Thyroid gland (tissue), 4 donors: Measurements from ENCODE around the gene IL22. TPM values are rescaled to one million over a fixed set of nuclear protein-coding genes. Genes with fewer than 3 reads are reported as not detected.
A peak's percentile ranks its signal among the peaks of the same experiment; 100 is the strongest.

Experiments
- DNase-seq, 2 donors: peaks; one replicate each; pipeline ENCODE4 v3.0.0-alpha.2; 2019
- H3K27ac ChIP-seq, 3 donors: fragments of 200-600 bp; sonication (generic); 1 replicate in 2 of 3; 2 replicates in 1 of 3; pipeline ENCODE4 v1.5.1; 2016 to 2019; ENCODE audit warnings: mild to moderate bottlenecking in 1 of 3, moderate library complexity in 1 of 3
- H3K27me3 ChIP-seq: fragments of 200-600 bp; sonication (generic); one replicate; pipeline ENCODE4 v1.5.1; 2019
- H3K36me3 ChIP-seq, 2 donors: fragments of 200-600 bp; sonication (generic); one replicate each; pipeline ENCODE4 v1.5.1; 2016 to 2019
- H3K4me1 ChIP-seq, 2 donors: fragments of 200-600 bp; sonication (generic); one replicate each; pipeline ENCODE4 v1.5.1; 2017 to 2019
- H3K4me3 ChIP-seq, 3 donors: fragments of 200-600 bp; sonication (generic); replicated peaks in 1 of 3; 1 replicate in 2 of 3; 2 replicates in 1 of 3; pipeline ENCODE4 v1.5.1; 2016; ENCODE audit warnings: mild to moderate bottlenecking in 1 of 3
- H3K9me3 ChIP-seq: fragments of 200-600 bp; sonication (generic); one replicate; pipeline ENCODE4 v1.5.1; 2017
- CTCF ChIP-seq, 6 experiments: fragments of 200-600 bp in 3 of 6; fragments of 450-650 bp in 3 of 6; sonication (generic) in 3 of 6; IDR thresholded peaks; one replicate each; pipeline ENCODE4 v1.5.1; 2016 to 2019; ENCODE audit warnings: antibody characterized with exemption in 6 of 6, mild to moderate bottlenecking in 2 of 6, inconsistent platforms in 1 of 6, moderate library complexity in 1 of 6
- POLR2A ChIP-seq, 2 donors: fragments of 450-650 bp; IDR thresholded peaks; one replicate each; pipeline ENCODE4 v1.6.1; 2017; ENCODE audit warnings: antibody characterized with exemption in 2 of 2, mild to moderate bottlenecking in 2 of 2, moderate library complexity in 1 of 2
- WGBS, 2 donors: methylation state at CpG; one replicate each; pipeline ENCODE4 v1.1.5; 2017; 5-methylcytosine and 5-hydroxymethylcytosine counted together
- intact Hi-C: fragments of 100-400 bp; cut with DNase I; formaldehyde crosslinking; loops from one replicate; pipeline ENCODE4 v1.15.1; 2023
- total RNA-seq, 4 donors: library from RNA; depleted of rRNA; stranded (reverse); fragments of >200 nt; gene quantifications; one replicate each; pipeline ENCODE4 v1.2.3, GENCODE V29; 2016

Gene IL22
- total RNA-seq, 4 donors from 2014 or later, result not detected

- Histone ChIP-seq H3K27ac (peak overlapping the region in 2 of 3 donors; percentile 17 to 39), H3K4me3 (no peak overlapping the region), H3K9me3 (no peaks in the 10 kb centered on the region), H3K27me3 (no peaks in the 10 kb centered on the region), H3K4me1 (peaks cover 13 to 18% of the 10 kb centered on the region in 2 donors), H3K36me3 (no peaks in the 10 kb centered on the region)
- no peak for DNase-seq
- no peak for TF ChIP-seq CTCF (IDR thresholded peaks at IDR 0.05)
- TF ChIP-seq POLR2A (IDR thresholded peaks at IDR 0.05), result no peak
- WGBS, 2 donors, result 66 to 70% methylated on average over 2 of the region's 2 CpGs
- intact Hi-C loops, result no loop called here
These were observed 11.5 kb upstream of the IL22 start for GRCh38 chr12:68264857-68265256.

DNA sequence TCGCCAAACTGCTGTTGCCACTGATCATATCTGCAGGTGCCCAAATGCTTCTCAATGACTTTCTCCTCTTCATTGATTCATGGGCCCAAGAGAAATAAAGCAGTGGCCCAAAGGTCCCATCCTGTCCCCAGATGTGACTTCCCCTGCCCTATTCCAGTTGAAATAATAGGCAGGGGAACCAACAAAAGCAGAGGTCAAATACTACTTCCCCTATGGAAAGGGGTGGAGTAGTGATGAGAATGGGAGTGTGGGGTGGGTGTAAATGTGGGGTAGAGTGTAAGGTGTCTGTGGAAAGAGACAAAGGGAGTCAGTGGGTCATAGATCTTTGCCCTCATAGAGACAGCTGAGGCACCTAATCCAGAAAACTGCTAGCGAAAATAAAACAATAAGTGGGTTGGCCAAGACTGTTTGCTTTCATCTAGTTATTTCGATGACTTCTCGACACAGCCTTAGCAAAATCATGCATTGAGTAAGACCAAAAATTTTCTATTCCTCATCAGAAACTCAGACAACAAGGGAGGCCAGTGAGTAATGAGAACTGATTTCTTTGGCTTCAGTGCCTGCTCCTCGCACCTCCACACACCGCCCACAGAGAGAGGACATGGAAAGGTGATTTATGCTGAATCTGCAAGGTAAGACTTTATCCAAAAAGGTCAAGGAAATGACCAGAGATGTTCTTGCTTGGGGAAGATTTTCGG is 10.9 kb upstream of the IL22 start:
- intact Hi-C loops, result no loop called here
- H3K27ac ChIP-seq, result peak overlapping the region in 1 of 3 donors; percentile 22
- no peak for DNase-seq
- peaks cover 13 to 18% of the 10 kb centered on the region in 2 donors for H3K4me1 ChIP-seq
- TF ChIP-seq CTCF (IDR thresholded peaks at IDR 0.05) (no peak), POLR2A (IDR thresholded peaks at IDR 0.05) (no peak)
- H3K36me3 ChIP-seq, result no peaks in the 10 kb centered on the region
- 79 to 82% methylated on average over 7 of the region's 7 CpGs for WGBS, 2 donors
- H3K9me3 ChIP-seq, result no peaks in the 10 kb centered on the region
- H3K27me3 ChIP-seq, result no peaks in the 10 kb centered on the region
- no peak overlapping the region for H3K4me3 ChIP-seq

DNA sequence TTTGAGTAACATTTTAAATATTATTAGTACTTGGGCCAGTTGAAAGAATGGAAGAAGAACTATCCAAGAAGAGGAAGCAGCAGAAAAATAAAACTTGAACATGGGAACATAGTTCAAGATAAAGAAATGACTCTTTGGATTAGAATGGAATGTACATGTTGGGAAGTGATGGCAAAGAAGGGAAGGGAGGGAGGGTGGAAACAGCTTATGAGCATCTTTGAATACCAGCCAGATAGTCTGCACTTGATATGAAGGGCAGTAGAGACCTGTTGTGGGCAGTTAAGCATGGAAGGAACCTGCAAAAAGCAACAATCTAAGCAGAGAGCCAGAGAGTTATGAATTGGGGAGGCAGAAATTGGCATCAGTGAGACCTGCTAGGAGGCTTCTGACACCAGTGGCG is 10.0 kb upstream of the IL22 start:
- H3K4me3 ChIP-seq, result no peak overlapping the region
- TF ChIP-seq POLR2A (IDR thresholded peaks at IDR 0.05) (no peak), CTCF (IDR thresholded peaks at IDR 0.05) (no peak)
- peaks cover 13 to 18% of the 10 kb centered on the region in 2 donors for H3K4me1 ChIP-seq
- WGBS, 2 donors, result 26 to 45% methylated on average over 1 of the region's 1 CpG
- intact Hi-C loops, result no loop called here
- H3K27ac ChIP-seq, result no peak overlapping the region
- DNase-seq, result peak in 1 of 2 donors; percentile 14
- no peaks in the 10 kb centered on the region for H3K27me3 ChIP-seq
- no peaks in the 10 kb centered on the region for H3K9me3 ChIP-seq
- no peaks in the 10 kb centered on the region for H3K36me3 ChIP-seq

DNA sequence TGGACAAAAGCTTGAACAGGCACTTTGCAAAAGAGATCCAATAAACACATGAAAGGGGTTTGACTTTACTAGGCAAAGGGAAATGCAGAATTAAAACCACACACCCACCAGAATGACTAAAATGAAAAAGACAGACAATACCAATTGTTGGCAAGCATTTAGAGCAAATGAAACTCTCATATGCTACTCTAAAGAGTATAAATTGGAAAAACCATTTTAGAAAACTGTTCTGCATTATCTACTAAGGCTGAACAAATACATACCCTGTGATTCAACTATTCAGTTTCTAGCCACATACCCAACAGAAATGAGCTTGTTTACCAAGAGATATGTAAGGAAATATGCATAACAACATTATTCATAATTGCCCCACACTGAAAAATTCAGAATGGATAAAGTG is 8.5 kb upstream of the IL22 start:
- no peaks in the 10 kb centered on the region for H3K9me3 ChIP-seq
- peaks cover 13 to 18% of the 10 kb centered on the region in 2 donors for H3K4me1 ChIP-seq
- H3K4me3 ChIP-seq, result no peak overlapping the region
- intact Hi-C loops, result no loop called here
- no peak overlapping the region for H3K27ac ChIP-seq
- no peaks in the 10 kb centered on the region for H3K27me3 ChIP-seq
- no peak for TF ChIP-seq CTCF (IDR thresholded peaks at IDR 0.05)
- TF ChIP-seq POLR2A (IDR thresholded peaks at IDR 0.05), result no peak
- no peaks in the 10 kb centered on the region for H3K36me3 ChIP-seq
- no peak for DNase-seq

- Histone ChIP-seq H3K9me3 (no peaks in the 10 kb centered on the region), H3K4me3 (no peak overlapping the region), H3K4me1 (peaks cover 8 to 14% of the 10 kb centered on the region in 2 donors), H3K27ac (no peak overlapping the region), H3K36me3 (no peaks in the 10 kb centered on the region), H3K27me3 (no peaks in the 10 kb centered on the region)
- DNase-seq, result no peak
- WGBS, 2 donors, result 84 to 90% methylated on average over 3 of the region's 3 CpGs
- intact Hi-C loops, result no loop called here
- TF ChIP-seq CTCF (IDR thresholded peaks at IDR 0.05) (no peak), POLR2A (IDR thresholded peaks at IDR 0.05) (no peak)
These were observed 6.7 kb upstream of the IL22 start for GRCh38 chr12:68260153-68260552.
